PC-9 (cell line): ENCODE data around the gene SRC. TPM values are rescaled to one million over a fixed set of nuclear protein-coding genes. Genes with fewer than 3 reads are reported as not detected.

Source experiments
- BruUV-seq: library from RNA; stranded (reverse); fragments of 400-500 nt; replicated peaks from 2 replicates; lab custom pipeline; 2021; lab: Mats Ljungman, UMichigan
- CTCF ChIA-PET: fragments of 300-600 bp; sonication (Branson Sonifier 250); formaldehyde crosslinking; loops from one replicate; lab custom pipeline; 2022; ENCODE audit warnings: antibody characterized with exemption; lab: Charles Lee
- POLR2A ChIA-PET: fragments of 300-600 bp; sonication (Branson Sonifier 250); formaldehyde crosslinking; loops from one replicate; lab custom pipeline; 2022; ENCODE audit warnings: antibody characterized with exemption; ENCODE audit not compliant: unreplicated experiment; lab: Charles Lee
- DNase-seq, 2 experiments: peaks; one replicate each; pipeline versions ENCODE4 v3.0.0 to v3.0.0-alpha.2; 2015 to 2022; ENCODE audit warnings: mixed read lengths in 1 of 2
- H2AFZ ChIP-seq: fragments of 200-600 bp; sonication (generic); 2 replicates; pipeline ENCODE4 v1.8.1; 2017; ENCODE audit warnings: antibody characterized with exemption
- H3F3A ChIP-seq: fragments of 200-600 bp; sonication (generic); 2 replicates; pipeline ENCODE4 v1.8.1; 2017; ENCODE audit warnings: antibody characterized with exemption, mild to moderate bottlenecking, low read depth; ENCODE audit not compliant: insufficient read depth
- H3K27ac ChIP-seq: fragments of 200-600 bp; sonication (generic); 2 replicates; pipeline ENCODE4 v1.6.1; 2016; ENCODE audit warnings: mixed run types
- H3K27me3 ChIP-seq: fragments of 200-600 bp; sonication (generic); 2 replicates; pipeline ENCODE4 v1.6.1; 2016; ENCODE audit warnings: low read depth, mixed run types; ENCODE audit not compliant: insufficient read depth
- H3K36me3 ChIP-seq: fragments of 200-600 bp; sonication (generic); 2 replicates; pipeline ENCODE4 v1.6.1; 2016; ENCODE audit warnings: low read depth, mixed run types
- H3K4me1 ChIP-seq: fragments of 200-600 bp; sonication (generic); replicated peaks from 2 replicates; pipeline ENCODE4 v1.6.1; 2016; ENCODE audit warnings: mixed run types; ENCODE audit not compliant: insufficient read depth
- H3K4me2 ChIP-seq: fragments of 200-600 bp; sonication (generic); 2 replicates; pipeline ENCODE4 v1.6.1; 2017; ENCODE audit warnings: mixed run types
- H3K4me3 ChIP-seq: fragments of 200-600 bp; sonication (generic); 2 replicates; pipeline ENCODE4 v1.6.1; 2016; ENCODE audit warnings: mixed run types
- H3K79me2 ChIP-seq: fragments of 200-600 bp; sonication (generic); 2 replicates; pipeline ENCODE4 v1.6.1; 2017; ENCODE audit warnings: low read depth, mixed run types
- H3K9me2 ChIP-seq: fragments of 200-600 bp; sonication (generic); 2 replicates; pipeline ENCODE4 v1.8.1; 2017; ENCODE audit warnings: mild to moderate bottlenecking; ENCODE audit not compliant: insufficient read depth
- H3K9me3 ChIP-seq: fragments of 200-600 bp; sonication (generic); 2 replicates; pipeline ENCODE4 v1.8.1; 2016; ENCODE audit warnings: low read depth; ENCODE audit not compliant: insufficient read depth
- H4K20me1 ChIP-seq: fragments of 200-600 bp; sonication (generic); 2 replicates; pipeline ENCODE4 v1.8.1; 2017; ENCODE audit not compliant: insufficient read depth
- EZH2 ChIP-seq: fragments of 200-600 bp; sonication (generic); IDR thresholded peaks from 2 replicates; pipeline ENCODE4 v1.8.0; 2017; ENCODE audit warnings: antibody characterized with exemption, low read depth
- intact Hi-C: fragments of 100-400 bp; cut with micrococcal nuclease; formaldehyde crosslinking; loops from one replicate; pipeline ENCODE4 v1.10.0; 2022; ENCODE audit not compliant: unreplicated experiment
- total RNA-seq: library from RNA; stranded (reverse); gene quantifications from 2 replicates; pipeline ENCODE4 v1.2.3, GENCODE V29; 2021
- TF ChIP-seq, protein P1 (sequence below): fragments of 200-600 bp; sonication (generic); conservative IDR thresholded peaks from 2 replicates; pipeline ENCODE4 v1.6.1; 2017; ENCODE audit warnings: mixed run types, antibody characterized with exemption, mild to moderate bottlenecking, moderate library complexity

SRC gene
- total RNA-seq, 1 experiment from 2014 or later = 58.4 TPM

DNA sequence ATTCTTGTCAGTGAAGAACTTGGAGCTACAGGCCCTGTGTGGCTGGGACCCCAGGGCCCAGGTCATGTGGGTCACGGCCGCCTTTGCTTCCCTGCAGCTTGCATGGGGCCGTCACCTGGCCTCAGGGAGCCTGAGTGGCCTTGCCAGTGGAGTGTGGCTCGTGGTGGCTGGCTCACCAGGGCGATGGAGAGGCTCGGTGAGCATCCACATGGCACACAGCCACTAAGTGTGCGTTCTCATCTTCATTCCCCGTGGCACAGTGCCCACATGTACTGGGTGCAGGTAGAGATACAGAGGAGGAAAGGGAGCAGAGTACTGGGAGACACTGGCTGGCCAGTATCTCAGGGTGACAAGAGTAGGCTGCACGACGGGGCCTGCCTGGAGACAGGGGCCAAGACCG lies 35.0 kb upstream of the SRC start:
- H3F3A ChIP-seq = no peaks in the 10 kb centered on the region
- H3K27ac ChIP-seq = no peak overlapping the region
- intact Hi-C loops = no loop called here
- TF ChIP-seq, protein P1, sequence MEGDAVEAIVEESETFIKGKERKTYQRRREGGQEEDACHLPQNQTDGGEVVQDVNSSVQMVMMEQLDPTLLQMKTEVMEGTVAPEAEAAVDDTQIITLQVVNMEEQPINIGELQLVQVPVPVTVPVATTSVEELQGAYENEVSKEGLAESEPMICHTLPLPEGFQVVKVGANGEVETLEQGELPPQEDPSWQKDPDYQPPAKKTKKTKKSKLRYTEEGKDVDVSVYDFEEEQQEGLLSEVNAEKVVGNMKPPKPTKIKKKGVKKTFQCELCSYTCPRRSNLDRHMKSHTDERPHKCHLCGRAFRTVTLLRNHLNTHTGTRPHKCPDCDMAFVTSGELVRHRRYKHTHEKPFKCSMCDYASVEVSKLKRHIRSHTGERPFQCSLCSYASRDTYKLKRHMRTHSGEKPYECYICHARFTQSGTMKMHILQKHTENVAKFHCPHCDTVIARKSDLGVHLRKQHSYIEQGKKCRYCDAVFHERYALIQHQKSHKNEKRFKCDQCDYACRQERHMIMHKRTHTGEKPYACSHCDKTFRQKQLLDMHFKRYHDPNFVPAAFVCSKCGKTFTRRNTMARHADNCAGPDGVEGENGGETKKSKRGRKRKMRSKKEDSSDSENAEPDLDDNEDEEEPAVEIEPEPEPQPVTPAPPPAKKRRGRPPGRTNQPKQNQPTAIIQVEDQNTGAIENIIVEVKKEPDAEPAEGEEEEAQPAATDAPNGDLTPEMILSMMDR = no peak
- TF ChIP-seq EZH2 = no peak
- H3K4me3 ChIP-seq = no peak overlapping the region
- no peak overlapping the region for H3K4me2 ChIP-seq
- no peaks in the 10 kb centered on the region for H3K4me1 ChIP-seq
- H4K20me1 ChIP-seq = no peaks in the 10 kb centered on the region; the same call in 1 of the 2 replicates
- no peaks in the 10 kb centered on the region for H3K36me3 ChIP-seq
- H3K9me2 ChIP-seq = no peaks in the 10 kb centered on the region
- no peak overlapping the region for H2AFZ ChIP-seq
- no peaks in the 10 kb centered on the region for H3K9me3 ChIP-seq
- no peaks in the 10 kb centered on the region for H3K79me2 ChIP-seq
- ChIA-PET CTCF (no interaction called here), POLR2A (no interaction called here)
- no TSS peak for BruUV-seq
- H3K27me3 ChIP-seq = no peaks in the 10 kb centered on the region
- DNase-seq = no peak

- no peak overlapping the region for H3K27ac ChIP-seq
- CTCF ChIA-PET = no interaction called here
- TF ChIP-seq, protein P1 = no peak
- no peaks in the 10 kb centered on the region for H3K9me2 ChIP-seq
- H3K36me3 ChIP-seq = no peaks in the 10 kb centered on the region
- H4K20me1 ChIP-seq = no peaks in the 10 kb centered on the region; the same call in 1 of the 2 replicates
- no peak overlapping the region for H2AFZ ChIP-seq
- no peak overlapping the region for H3K4me2 ChIP-seq
- intact Hi-C loops = no loop called here
- no TSS peak for BruUV-seq
- no peak overlapping the region for H3K4me3 ChIP-seq
- no peaks in the 10 kb centered on the region for H3F3A ChIP-seq
- no peaks in the 10 kb centered on the region for H3K27me3 ChIP-seq
- POLR2A ChIA-PET = no interaction called here
- no peaks in the 10 kb centered on the region for H3K4me1 ChIP-seq
- DNase-seq = no peak
- H3K9me3 ChIP-seq = no peaks in the 10 kb centered on the region
- H3K79me2 ChIP-seq = no peaks in the 10 kb centered on the region
These were observed 34.1 kb upstream of the SRC start for GRCh38 chr20:37311710-37312355.

DNA sequence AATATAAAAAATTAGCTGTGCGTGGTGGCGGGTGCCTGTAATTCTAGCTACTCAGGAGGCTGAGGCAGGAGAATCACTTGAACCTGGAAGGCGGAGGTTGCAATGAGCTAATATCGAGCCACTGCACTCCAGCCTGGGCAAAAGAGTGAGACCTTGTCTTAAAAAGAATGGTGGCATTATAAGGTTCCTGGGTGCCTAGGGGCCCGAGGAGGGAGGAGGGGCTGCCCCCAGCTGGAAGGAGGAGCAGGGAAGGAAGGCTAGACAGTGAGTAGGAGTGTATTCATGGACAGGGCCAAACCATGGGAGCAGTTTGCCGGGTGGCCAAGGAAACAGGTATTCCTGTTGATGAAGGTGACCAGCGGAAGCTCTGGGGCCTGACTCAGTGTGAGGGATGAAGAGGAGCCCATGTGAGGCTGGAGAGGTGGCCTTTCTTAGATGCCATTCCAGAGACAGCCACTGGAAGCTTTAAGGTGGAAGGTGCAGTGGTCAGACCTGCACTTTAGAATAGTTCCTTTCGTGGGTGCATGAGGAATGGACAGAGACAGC lies 32.3 kb upstream of the SRC start:
- Histone ChIP-seq H3K36me3 (0 out of 2 replicates have a peak, but pooled peaks cover 6% of the 10 kb centered on the region), H3K27ac (no peak overlapping the region), H3K79me2 (no peaks in the 10 kb centered on the region), H4K20me1 (no peaks in the 10 kb centered on the region; the same call in 1 of the 2 replicates), H3K27me3 (no peaks in the 10 kb centered on the region), H3K4me3 (no peak overlapping the region), H3K9me3 (no peaks in the 10 kb centered on the region), H3K4me1 (no peaks in the 10 kb centered on the region), H2AFZ (no peak overlapping the region), H3F3A (no peaks in the 10 kb centered on the region; the same call in 1 of the 2 replicates), H3K9me2 (no peaks in the 10 kb centered on the region), H3K4me2 (no peak overlapping the region)
- no peak for DNase-seq
- CTCF ChIA-PET = no interaction called here
- TF ChIP-seq, protein P1 = no peak
- TF ChIP-seq EZH2 = no peak
- POLR2A ChIA-PET = no interaction called here
- intact Hi-C loops = no loop called here
- no TSS peak for BruUV-seq
